Measurements from ENCODE around the gene PDC.

The PDC gene

DNA sequence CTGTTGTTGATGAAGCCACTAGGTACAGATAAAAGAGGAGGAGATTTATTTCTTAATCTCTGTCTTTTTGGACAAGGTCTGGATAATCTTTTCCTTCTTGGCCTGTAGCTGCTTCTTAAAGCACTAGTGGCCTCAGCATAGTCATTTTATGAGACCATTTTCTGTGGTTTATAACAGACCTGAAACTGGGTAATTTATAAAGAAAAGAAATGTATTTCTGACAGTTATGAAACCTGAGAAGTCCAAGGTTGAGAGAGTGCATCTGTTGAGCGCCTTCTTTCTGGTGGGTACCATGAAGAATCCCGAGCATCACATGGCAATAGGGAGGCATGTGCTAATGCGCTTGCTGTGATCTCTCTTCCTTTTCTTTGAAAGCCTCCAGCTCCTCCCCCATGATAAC is 36.7 kb upstream of the PDC start:
- no peaks in the 10 kb centered on the region for H3K36me3 ChIP-seq (ENCODE audit: insufficient read depth, insufficient read length, low read length)
- H3K9ac ChIP-seq (ENCODE audit: insufficient read length, low read depth) = no peak overlapping the region
- TF ChIP-seq YY1 (IDR thresholded peaks at IDR 0.05; ENCODE audit: insufficient read depth, insufficient read length) (no peak), SUZ12 (IDR thresholded peaks at IDR 0.05; ENCODE audit: extremely low read depth, insufficient read depth, insufficient read length) (no peak), ZNF274 (IDR thresholded peaks at IDR 0.05; ENCODE audit: low read depth, low read length) (no peak)
- no peak for DNase-seq (ENCODE audit: low read depth, low spot score)
- no peaks in the 10 kb centered on the region for H3K4me1 ChIP-seq (ENCODE audit: insufficient read depth, insufficient read length)
- no peaks in the 10 kb centered on the region for H3K9me3 ChIP-seq (ENCODE audit: insufficient read depth, low read length)
- no peak overlapping the region for H3K4me3 ChIP-seq (ENCODE audit: insufficient read length, low read depth)
- H3K27me3 ChIP-seq (ENCODE audit: insufficient read depth, insufficient read length) = no peaks in the 10 kb centered on the region

DNA sequence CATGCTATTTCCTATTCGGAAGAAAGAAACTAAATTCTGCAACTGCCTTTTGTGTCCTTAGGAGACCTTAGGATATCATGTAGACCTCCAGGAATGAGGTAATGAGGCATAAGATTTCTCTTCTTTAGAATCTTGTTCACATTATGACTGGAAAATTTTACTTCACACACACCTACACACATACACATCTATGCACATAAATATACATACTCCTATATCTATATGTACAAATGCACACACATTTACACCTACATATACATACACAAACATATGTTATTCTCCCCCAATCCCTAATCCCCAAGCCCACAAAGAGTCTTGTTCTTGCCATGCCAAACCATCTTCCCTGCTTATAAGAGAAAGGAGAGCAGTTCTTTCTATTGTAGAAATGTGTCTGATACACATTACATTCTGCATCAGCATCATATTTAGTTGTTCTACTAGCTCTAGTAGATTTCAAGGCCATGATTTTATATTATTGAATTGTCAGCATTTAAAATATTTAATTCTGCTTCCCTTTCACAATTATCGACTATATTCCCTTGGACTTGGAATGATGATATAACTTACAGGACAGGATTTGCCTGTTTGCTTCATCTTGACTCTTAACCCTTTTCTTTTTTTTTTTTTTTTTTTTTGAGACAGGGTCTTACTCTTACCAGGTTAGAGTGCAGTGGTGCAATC is 35.4 kb upstream of the PDC start:
- DNase-seq (ENCODE audit: low read depth, low spot score) = no peak
- Histone ChIP-seq H3K9ac (ENCODE audit: insufficient read length, low read depth) (no peak overlapping the region), H3K27me3 (ENCODE audit: insufficient read depth, insufficient read length) (no peaks in the 10 kb centered on the region), H3K4me1 (ENCODE audit: insufficient read depth, insufficient read length) (no peaks in the 10 kb centered on the region), H3K36me3 (ENCODE audit: insufficient read depth, insufficient read length, low read length) (no peaks in the 10 kb centered on the region), H3K9me3 (ENCODE audit: insufficient read depth, low read length) (no peaks in the 10 kb centered on the region), H3K4me3 (ENCODE audit: insufficient read length, low read depth) (no peak overlapping the region)
- TF ChIP-seq SUZ12 (IDR thresholded peaks at IDR 0.05; ENCODE audit: extremely low read depth, insufficient read depth, insufficient read length) = no peak
- TF ChIP-seq ZNF274 (IDR thresholded peaks at IDR 0.05; ENCODE audit: low read depth, low read length) = no peak
- TF ChIP-seq YY1 (IDR thresholded peaks at IDR 0.05; ENCODE audit: insufficient read depth, insufficient read length) = no peak

DNA sequence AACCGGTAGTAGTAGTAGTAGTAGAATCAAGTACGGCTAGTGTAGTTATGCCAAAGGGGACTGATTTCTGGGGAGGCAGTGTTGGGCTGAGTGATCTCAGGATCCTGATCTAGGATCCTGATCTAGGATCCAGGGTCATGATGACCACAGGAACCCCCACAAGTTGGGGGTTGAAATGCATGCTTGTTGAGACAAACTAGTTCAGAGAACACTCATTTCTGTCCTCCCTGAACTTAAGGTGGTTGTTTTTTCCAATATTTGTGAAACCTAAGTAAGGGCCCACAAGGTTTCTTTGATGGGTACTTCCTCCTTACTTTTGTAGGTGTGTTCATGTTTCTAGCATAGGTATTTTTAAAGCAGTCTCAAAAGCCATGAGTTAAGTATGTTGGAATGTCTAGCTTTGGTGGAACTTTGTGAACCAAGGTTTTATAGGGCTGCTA is 33.9 kb upstream of the PDC start:
- Histone ChIP-seq H3K9me3 (ENCODE audit: insufficient read depth, low read length) (no peaks in the 10 kb centered on the region), H3K27me3 (ENCODE audit: insufficient read depth, insufficient read length) (no peaks in the 10 kb centered on the region), H3K4me1 (ENCODE audit: insufficient read depth, insufficient read length) (no peaks in the 10 kb centered on the region), H3K9ac (ENCODE audit: insufficient read length, low read depth) (no peak overlapping the region), H3K4me3 (ENCODE audit: insufficient read length, low read depth) (no peak overlapping the region), H3K36me3 (ENCODE audit: insufficient read depth, insufficient read length, low read length) (no peaks in the 10 kb centered on the region)
- no peak for DNase-seq (ENCODE audit: low read depth, low spot score)
- no peak for TF ChIP-seq SUZ12 (IDR thresholded peaks at IDR 0.05; ENCODE audit: extremely low read depth, insufficient read depth, insufficient read length)
- no peak for TF ChIP-seq ZNF274 (IDR thresholded peaks at IDR 0.05; ENCODE audit: low read depth, low read length)
- no peak for TF ChIP-seq YY1 (IDR thresholded peaks at IDR 0.05; ENCODE audit: insufficient read depth, insufficient read length)

DNA sequence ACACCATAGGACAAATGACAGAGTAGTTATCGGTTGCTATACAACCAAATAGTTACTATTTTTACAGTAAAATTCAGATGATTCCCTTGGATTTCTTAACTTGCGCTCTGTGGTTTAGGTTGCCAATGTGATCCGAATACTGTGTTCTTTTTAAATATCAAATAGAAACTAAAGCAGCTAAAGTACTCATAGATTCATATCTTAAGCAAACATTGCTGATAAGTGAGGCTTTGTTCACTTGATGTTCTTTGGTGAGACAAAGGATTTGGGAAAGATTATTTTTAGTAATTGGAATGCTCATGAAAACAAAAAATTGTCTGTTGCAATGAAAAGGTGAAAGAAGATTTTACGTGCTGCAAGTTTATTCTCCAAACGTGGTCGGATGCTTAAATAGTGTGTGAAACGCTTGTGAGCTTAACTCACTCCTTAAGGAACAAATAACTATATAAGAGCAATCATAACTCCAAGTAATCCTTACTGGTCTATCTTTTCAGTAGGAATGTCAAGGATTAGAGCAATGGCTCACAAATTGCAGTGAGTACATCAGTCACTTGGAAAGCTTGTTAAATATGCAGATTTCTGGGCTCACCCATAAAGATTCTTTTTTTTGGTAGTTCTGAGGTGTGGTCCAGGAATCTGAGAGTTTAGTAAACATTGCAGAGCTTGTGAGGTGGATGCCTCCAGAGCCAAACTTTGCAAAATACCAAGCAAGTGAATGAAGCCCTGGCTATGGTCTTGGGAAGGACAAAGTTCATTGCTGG is 31.8 kb upstream of the PDC start:
- Histone ChIP-seq H3K4me1 (ENCODE audit: insufficient read depth, insufficient read length) (no peaks in the 10 kb centered on the region), H3K27me3 (ENCODE audit: insufficient read depth, insufficient read length) (no peaks in the 10 kb centered on the region), H3K9ac (ENCODE audit: insufficient read length, low read depth) (no peak overlapping the region), H3K4me3 (ENCODE audit: insufficient read length, low read depth) (no peak overlapping the region), H3K9me3 (ENCODE audit: insufficient read depth, low read length) (no peaks in the 10 kb centered on the region), H3K36me3 (ENCODE audit: insufficient read depth, insufficient read length, low read length) (no peaks in the 10 kb centered on the region)
- DNase-seq (ENCODE audit: low read depth, low spot score) = no peak
- TF ChIP-seq YY1 (IDR thresholded peaks at IDR 0.05; ENCODE audit: insufficient read depth, insufficient read length) (no peak), SUZ12 (IDR thresholded peaks at IDR 0.05; ENCODE audit: extremely low read depth, insufficient read depth, insufficient read length) (no peak), ZNF274 (IDR thresholded peaks at IDR 0.05; ENCODE audit: low read depth, low read length) (no peak)

DNA sequence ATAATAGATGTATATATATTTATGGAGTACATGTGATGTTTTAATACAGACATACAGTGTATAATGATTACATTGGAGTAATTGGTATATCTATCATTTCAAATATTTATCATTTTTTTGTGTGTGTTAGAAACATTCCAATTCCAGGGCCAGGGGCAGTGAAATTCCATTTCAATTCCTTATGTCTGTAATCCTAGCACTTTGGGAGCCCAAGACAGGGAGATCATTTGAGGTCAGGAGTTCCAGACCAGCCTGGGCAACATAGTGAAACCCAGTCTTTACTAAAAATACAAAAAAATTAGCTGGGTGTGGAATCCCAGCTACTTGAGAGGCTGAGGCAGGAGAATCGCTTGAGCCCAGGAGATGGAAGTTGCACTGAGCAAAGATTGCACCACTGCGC is 30.4 kb upstream of the PDC start:
- Histone ChIP-seq H3K9me3 (ENCODE audit: insufficient read depth, low read length) (no peaks in the 10 kb centered on the region), H3K9ac (ENCODE audit: insufficient read length, low read depth) (no peak overlapping the region), H3K4me3 (ENCODE audit: insufficient read length, low read depth) (no peak overlapping the region), H3K36me3 (ENCODE audit: insufficient read depth, insufficient read length, low read length) (no peaks in the 10 kb centered on the region), H3K27me3 (ENCODE audit: insufficient read depth, insufficient read length) (no peaks in the 10 kb centered on the region), H3K4me1 (ENCODE audit: insufficient read depth, insufficient read length) (no peaks in the 10 kb centered on the region)
- no peak for DNase-seq (ENCODE audit: low read depth, low spot score)
- TF ChIP-seq SUZ12 (IDR thresholded peaks at IDR 0.05; ENCODE audit: extremely low read depth, insufficient read depth, insufficient read length) (no peak), YY1 (IDR thresholded peaks at IDR 0.05; ENCODE audit: insufficient read depth, insufficient read length) (no peak), ZNF274 (IDR thresholded peaks at IDR 0.05; ENCODE audit: low read depth, low read length) (no peak)

DNA sequence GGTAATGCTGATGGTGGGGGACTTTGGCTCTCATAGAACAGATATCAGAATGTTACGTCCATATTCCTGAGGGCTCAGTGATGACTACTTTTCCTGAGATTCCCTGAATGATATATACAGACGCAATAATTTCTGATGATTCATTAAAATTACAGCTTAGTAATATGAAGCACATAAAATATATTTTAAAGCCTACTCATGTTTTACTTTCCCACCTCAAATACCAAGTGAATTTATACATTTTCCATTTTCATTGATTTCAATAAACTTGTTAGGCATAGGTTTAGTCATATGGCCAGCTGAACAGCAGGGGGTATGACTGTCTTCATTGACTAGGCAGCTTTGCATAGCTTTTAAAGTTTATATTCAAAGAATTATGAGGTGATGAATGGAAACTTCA is 26.2 kb upstream of the PDC start:
- Histone ChIP-seq H3K4me3 (ENCODE audit: insufficient read length, low read depth) (no peak overlapping the region), H3K27me3 (ENCODE audit: insufficient read depth, insufficient read length) (no peaks in the 10 kb centered on the region), H3K4me1 (ENCODE audit: insufficient read depth, insufficient read length) (no peaks in the 10 kb centered on the region), H3K9ac (ENCODE audit: insufficient read length, low read depth) (no peak overlapping the region), H3K36me3 (ENCODE audit: insufficient read depth, insufficient read length, low read length) (no peaks in the 10 kb centered on the region), H3K9me3 (ENCODE audit: insufficient read depth, low read length) (no peaks in the 10 kb centered on the region)
- TF ChIP-seq ZNF274 (IDR thresholded peaks at IDR 0.05; ENCODE audit: low read depth, low read length) = no peak
- TF ChIP-seq YY1 (IDR thresholded peaks at IDR 0.05; ENCODE audit: insufficient read depth, insufficient read length) = no peak
- no peak for TF ChIP-seq SUZ12 (IDR thresholded peaks at IDR 0.05; ENCODE audit: extremely low read depth, insufficient read depth, insufficient read length)
- DNase-seq (ENCODE audit: low read depth, low spot score) = no peak

DNA sequence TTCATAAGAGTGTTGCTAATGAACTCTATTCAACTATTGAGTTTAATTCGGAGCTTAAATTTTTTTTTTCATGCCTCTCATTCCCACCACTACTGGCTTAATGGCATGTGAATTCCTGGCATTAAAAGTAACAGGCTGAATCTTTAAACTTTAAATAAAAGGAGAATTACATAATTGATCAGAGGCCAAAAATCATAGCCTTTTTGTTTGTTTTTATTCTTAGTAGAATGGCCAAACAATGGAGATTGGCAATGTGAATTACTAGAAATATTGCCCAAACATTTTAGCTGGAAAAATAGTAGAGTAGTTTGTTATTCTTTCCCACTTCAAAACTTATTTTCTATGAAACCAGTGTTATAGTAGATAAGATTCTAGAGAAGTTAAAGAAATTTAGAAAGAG is 25.1 kb upstream of the PDC start:
- Histone ChIP-seq H3K27me3 (ENCODE audit: insufficient read depth, insufficient read length) (no peaks in the 10 kb centered on the region), H3K4me3 (ENCODE audit: insufficient read length, low read depth) (no peak overlapping the region), H3K9me3 (ENCODE audit: insufficient read depth, low read length) (no peaks in the 10 kb centered on the region), H3K9ac (ENCODE audit: insufficient read length, low read depth) (no peak overlapping the region), H3K4me1 (ENCODE audit: insufficient read depth, insufficient read length) (no peaks in the 10 kb centered on the region), H3K36me3 (ENCODE audit: insufficient read depth, insufficient read length, low read length) (no peaks in the 10 kb centered on the region)
- no peak for DNase-seq (ENCODE audit: low read depth, low spot score)
- TF ChIP-seq ZNF274 (IDR thresholded peaks at IDR 0.05; ENCODE audit: low read depth, low read length) (no peak), YY1 (IDR thresholded peaks at IDR 0.05; ENCODE audit: insufficient read depth, insufficient read length) (no peak), SUZ12 (IDR thresholded peaks at IDR 0.05; ENCODE audit: extremely low read depth, insufficient read depth, insufficient read length) (no peak)
